T1000 (cell line): ENCODE results near the gene MMP19.

Source experiments
- DNase-seq: peaks from one replicate; lab custom pipeline; 2025; ENCODE audit warnings: mixed read lengths; lab: John Stamatoyannopoulos, UW

MMP19 gene

GRCh38 chr12:55812088-55812487 is 30.6 kb downstream of the MMP19 start:
- DNase-seq = no peak

GRCh38 chr12:55809274-55809673 is 33.5 kb downstream of the MMP19 start:
- DNase-seq = no peak

- no peak for DNase-seq
Observed at GRCh38 chr12:55806982-55807381, 35.8 kb downstream of the MMP19 start.

GRCh38 chr12:55797550-55797949 is 45.2 kb downstream of the MMP19 start:
- no peak for DNase-seq

GRCh38 chr12:55797068-55797467 is 45.7 kb downstream of the MMP19 start:
- no peak for DNase-seq

GRCh38 chr12:55795950-55796349 is 46.8 kb downstream of the MMP19 start:
- DNase-seq = no peak

- no peak for DNase-seq
Observed at GRCh38 chr12:55789893-55790292, 52.8 kb downstream of the MMP19 start.

- no peak for DNase-seq
Observed at GRCh38 chr12:55789171-55789570, 53.6 kb downstream of the MMP19 start.

- no peak for DNase-seq
Observed at GRCh38 chr12:55788546-55788945, 54.2 kb downstream of the MMP19 start.
